ENCODE results near the gene ACER3.
"Not testable (repeated sequence)": the region's sequence is repeated elsewhere in the genome, so short reads cannot be mapped to it uniquely, and the experiment has no call there.

GRCh38 chr11:76901622-76902021, 40.9 kb downstream of the ACER3 start:
- not testable (repeated sequence) for TF ChIP-seq CTCF (conservative IDR thresholded peaks at IDR 0.05; ENCODE audit: low read depth, low read length); EZH2 (IDR thresholded peaks at IDR 0.05; ENCODE audit: borderline replicate concordance, low read depth, low read length, poor library complexity, severe bottlenecking)
